Embryonic facial prominence (tissue), 1 donor: Measurements from ENCODE around the gene SLC9B2.

Experiments
- DNase-seq: peaks from one replicate; pipeline ENCODE4 v3.0.0-alpha.2; 2016; ENCODE audit errors: extremely low spot score

The SLC9B2 gene

GRCh38 chr4:103075894-103076746, 441 bp downstream of the SLC9B2 start:
- DNase-seq, result no peak

GRCh38 chr4:103075435-103075893, 1.1 kb downstream of the SLC9B2 start:
- DNase-seq, result no peak

- DNase-seq, result no peak
Measured at GRCh38 chr4:103074744-103075434, 1.7 kb downstream of the SLC9B2 start.

- no peak for DNase-seq
Measured at GRCh38 chr4:103073792-103074438, 2.6 kb downstream of the SLC9B2 start.

GRCh38 chr4:103067841-103068547, 8.6 kb downstream of the SLC9B2 start:
- no peak for DNase-seq

- no peak for DNase-seq
Measured at GRCh38 chr4:103060453-103061148, 16.0 kb downstream of the SLC9B2 start.

- DNase-seq, result no peak
Measured at GRCh38 chr4:103054030-103054429, 22.5 kb downstream of the SLC9B2 start.

- no peak for DNase-seq
Measured at GRCh38 chr4:103052779-103053178, 23.8 kb downstream of the SLC9B2 start.

GRCh38 chr4:103052145-103052544, 24.4 kb downstream of the SLC9B2 start:
- DNase-seq, result no peak

GRCh38 chr4:103050736-103051436, 25.7 kb downstream of the SLC9B2 start:
- DNase-seq, result no peak

GRCh38 chr4:103046416-103047290, 29.9 kb downstream of the SLC9B2 start:
- DNase-seq, result no peak

GRCh38 chr4:103044183-103044582, 32.4 kb downstream of the SLC9B2 start:
- DNase-seq, result no peak

GRCh38 chr4:103036169-103036568, 40.4 kb downstream of the SLC9B2 start:
- no peak for DNase-seq

- DNase-seq, result no peak
Measured at GRCh38 chr4:103032574-103032973, 44.0 kb downstream of the SLC9B2 start.

- DNase-seq, result no peak
Measured at GRCh38 chr4:103030791-103031190, 45.8 kb downstream of the SLC9B2 start.

- no peak for DNase-seq
Measured at GRCh38 chr4:103029300-103029699, 47.3 kb downstream of the SLC9B2 start.

GRCh38 chr4:103026868-103027267, 49.7 kb downstream of the SLC9B2 start:
- no peak for DNase-seq

GRCh38 chr4:103024996-103025395, 51.6 kb downstream of the SLC9B2 start:
- DNase-seq, result no peak

GRCh38 chr4:103021120-103021519, 55.4 kb downstream of the SLC9B2 start:
- no peak for DNase-seq
